Sigmoid colon (tissue), 7 donors: ENCODE data around the gene SNTB2. TPM values are rescaled to one million over a fixed set of nuclear protein-coding genes. Genes with fewer than 3 reads are reported as not detected.

Experiments
- DNase-seq: peaks from one replicate; pipeline ENCODE4 v3.0.0-alpha.2; 2019
- H3K27ac ChIP-seq, 4 donors: fragments of 200-600 bp; sonication (generic); one replicate each; pipeline ENCODE4 v1.5.1; 2016 to 2019; ENCODE audit warnings: mild to moderate bottlenecking in 1 of 4
- H3K27me3 ChIP-seq, 3 donors: fragments of 200-600 bp; sonication (generic); one replicate each; pipeline ENCODE4 v1.5.1; 2019; ENCODE audit warnings: mild to moderate bottlenecking in 1 of 3
- H3K36me3 ChIP-seq, 4 donors: fragments of 200-600 bp; sonication (generic); one replicate each; pipeline ENCODE4 v1.5.1; 2016 to 2019
- H3K4me1 ChIP-seq, 4 donors: fragments of 200-600 bp; sonication (generic); one replicate each; pipeline ENCODE4 v1.5.1; 2017 to 2019
- H3K4me3 ChIP-seq, 4 donors: fragments of 200-600 bp; sonication (generic); one replicate each; pipeline ENCODE4 v1.5.1; 2017 to 2019; ENCODE audit warnings: mild to moderate bottlenecking in 2 of 4, moderate library complexity in 1 of 4
- H3K9me3 ChIP-seq, 4 donors: fragments of 200-600 bp in 3 of 4; sonication (generic) in 3 of 4; one replicate each; pipeline versions ENCODE4 v1.5.1 to v1.6.1; 2013 to 2019
- CTCF ChIP-seq, 4 experiments: fragments of 450-650 bp in 3 of 4; fragments of 200-600 bp in 1 of 4; IDR thresholded peaks; one replicate each; pipeline ENCODE4 v1.5.1; 2016 to 2019; ENCODE audit warnings: antibody characterized with exemption in 4 of 4, mild to moderate bottlenecking in 3 of 4, moderate library complexity in 2 of 4
- EP300 ChIP-seq, 4 donors: sonication (generic); formaldehyde crosslinking; IDR thresholded peaks; one replicate each; pipeline ENCODE4 v1.6.1; 2017; ENCODE audit warnings: antibody characterized with exemption in 4 of 4
- POLR2A ChIP-seq, 2 donors: fragments of 450-650 bp; IDR thresholded peaks; one replicate each; pipeline ENCODE4 v1.6.1; 2016; ENCODE audit warnings: antibody characterized with exemption in 2 of 2, mild to moderate bottlenecking in 2 of 2, moderate library complexity in 2 of 2
- POLR2AphosphoS5 ChIP-seq, 4 donors: sonication (generic); formaldehyde crosslinking; IDR thresholded peaks; one replicate each; pipeline ENCODE4 v1.6.1; 2017; ENCODE audit warnings: antibody characterized with exemption in 4 of 4
- WGBS, 2 donors: extraction: QIAGEN DNeasy Blood & Tissue Kit; methylation state at CpG; one replicate each; pipeline ENCODE4 v1.1.7; 2013; 5-methylcytosine and 5-hydroxymethylcytosine counted together
- intact Hi-C: fragments of 100-400 bp; cut with DNase I; formaldehyde crosslinking; loops from one replicate; pipeline ENCODE4 v1.15.1; 2023
- polyA plus RNA-seq, 3 donors: library from polyadenylated mRNA; stranded (reverse); fragments of 200-250 nt; gene quantifications; one replicate each; pipeline ENCODE4 v1.2.3, GENCODE V29; 2013
- total RNA-seq, 4 donors: library from RNA; depleted of rRNA; stranded (reverse); fragments of >200 nt; gene quantifications; one replicate each; pipeline ENCODE4 v1.1.0, GENCODE V29; 2016
- donor health status: healthy with polysubstance abuse.
- donor health status: Bipolar disorder and iron deficiency.
- donor health status: healthy.

SNTB2 gene
- total and polyA plus RNA-seq, 7 donors, result 4.2 to 38.2 (median 23.2) TPM

- Histone ChIP-seq H3K9me3 (no peaks in the 10 kb centered on the region), H3K4me1 (no peaks in the 10 kb centered on the region), H3K27me3 (no peaks in the 10 kb centered on the region), H3K4me3 (no peak overlapping the region), H3K36me3 (peaks cover 14 to 92% (median 40%) of the 10 kb centered on the region in 4 donors), H3K27ac (no peak overlapping the region)
- WGBS, 2 donors, result 97% methylated on average over 1 of the region's 1 CpG
- intact Hi-C loops, result no loop called here
- no peak for TF ChIP-seq EP300 (IDR thresholded peaks at IDR 0.05)
- no peak for TF ChIP-seq POLR2AphosphoS5 (IDR thresholded peaks at IDR 0.05)
- TF ChIP-seq CTCF (IDR thresholded peaks at IDR 0.05), result no peak
- TF ChIP-seq POLR2A (IDR thresholded peaks at IDR 0.05), result no peak
- DNase-seq, result no peak
These were observed 26.8 kb upstream of the SNTB2 start for GRCh38 chr16:69160192-69160591.

GRCh38 chr16:69165584-69165983 lies 21.4 kb upstream of the SNTB2 start:
- Histone ChIP-seq H3K9me3 (no peaks in the 10 kb centered on the region), H3K27ac (no peak overlapping the region), H3K4me3 (no peak overlapping the region), H3K36me3 (peaks cover 4 to 86% (median 28%) of the 10 kb centered on the region in 4 donors), H3K4me1 (no peaks in the 10 kb centered on the region), H3K27me3 (no peaks in the 10 kb centered on the region)
- 94 to 95% methylated on average over 6 of the region's 6 CpGs for WGBS, 2 donors
- DNase-seq, result no peak
- intact Hi-C loops, result no loop called here
- TF ChIP-seq POLR2AphosphoS5 (IDR thresholded peaks at IDR 0.05) (no peak), EP300 (IDR thresholded peaks at IDR 0.05) (no peak), POLR2A (IDR thresholded peaks at IDR 0.05) (no peak), CTCF (IDR thresholded peaks at IDR 0.05) (no peak)

- intact Hi-C loops, result no loop called here
- Histone ChIP-seq H3K4me1 (peaks cover 0 to 6% (median 2%) of the 10 kb centered on the region in 4 donors), H3K27me3 (no peaks in the 10 kb centered on the region), H3K27ac (no peak overlapping the region), H3K9me3 (no peaks in the 10 kb centered on the region), H3K4me3 (no peak overlapping the region), H3K36me3 (peaks cover under 1 to 78% (median 20%) of the 10 kb centered on the region in 4 donors)
- no peak for TF ChIP-seq POLR2A (IDR thresholded peaks at IDR 0.05)
- TF ChIP-seq CTCF (IDR thresholded peaks at IDR 0.05), result no peak
- TF ChIP-seq EP300 (IDR thresholded peaks at IDR 0.05), result no peak
- no peak for TF ChIP-seq POLR2AphosphoS5 (IDR thresholded peaks at IDR 0.05)
- WGBS, 2 donors, result 65 to 78% methylated on average over 8 of the region's 8 CpGs
- peak; percentile 26 for DNase-seq
These were observed 20.6 kb upstream of the SNTB2 start for GRCh38 chr16:69166221-69166833.

GRCh38 chr16:69166946-69167930 lies 19.7 kb upstream of the SNTB2 start:
- Histone ChIP-seq H3K9me3 (no peaks in the 10 kb centered on the region), H3K27me3 (no peaks in the 10 kb centered on the region), H3K27ac (no peak overlapping the region), H3K36me3 (peaks cover 0 to 69% (median 15%) of the 10 kb centered on the region in 4 donors), H3K4me1 (peaks cover 0 to 15% (median 6%) of the 10 kb centered on the region in 4 donors), H3K4me3 (no peak overlapping the region)
- intact Hi-C loops, result no loop called here
- 90 to 93% methylated on average over 7 of the region's 7 CpGs for WGBS, 2 donors
- TF ChIP-seq POLR2A (IDR thresholded peaks at IDR 0.05) (no peak), POLR2AphosphoS5 (IDR thresholded peaks at IDR 0.05) (no peak), CTCF (IDR thresholded peaks at IDR 0.05) (no peak), EP300 (IDR thresholded peaks at IDR 0.05) (no peak)
- peak; percentile 13 for DNase-seq
